PC-3 (cell line): Measurements from ENCODE around the gene PALS1. TPM values are rescaled to one million over a fixed set of nuclear protein-coding genes. Genes with fewer than 3 reads are reported as not detected.
A peak's percentile ranks its signal among the peaks of the same experiment; 100 is the strongest.

Experiments used
- ATAC-seq: fragments of 200-7000 bp; cut with Tn5 transposase; 2 replicates; pipeline ENCODE4 v1.9.1; 2020; ENCODE audit warnings: mild to moderate bottlenecking, moderate library complexity
- BruUV-seq: library from RNA; stranded (reverse); fragments of 400-500 nt; replicated peaks from 2 replicates; lab custom pipeline; 2021; lab: Mats Ljungman, UMichigan
- CTCF ChIA-PET: fragments of 300-600 bp; sonication (Branson Sonifier 250); formaldehyde crosslinking; loops from one replicate; lab custom pipeline; 2022; ENCODE audit warnings: antibody characterized with exemption; lab: Charles Lee
- POLR2A ChIA-PET: fragments of 300-600 bp; sonication (Branson Sonifier 250); formaldehyde crosslinking; loops from one replicate; lab custom pipeline; 2022; ENCODE audit warnings: antibody characterized with exemption; ENCODE audit not compliant: unreplicated experiment; lab: Charles Lee
- DNase-seq: peaks from one replicate; pipeline ENCODE4 v3.0.0-alpha.2; 2015
- H2AFZ ChIP-seq: fragments of 300-600 bp; sonication (generic); 2 replicates; pipeline ENCODE4 v1.6.0; 2016; ENCODE audit warnings: antibody characterized with exemption, low read length
- H3F3A ChIP-seq: fragments of 300-600 bp; sonication (generic); one replicate; pipeline ENCODE4 v1.6.0; 2017; ENCODE audit warnings: antibody characterized with exemption, low read length, control low read depth, mild to moderate bottlenecking; ENCODE audit not compliant: unreplicated experiment
- H3K27ac ChIP-seq: fragments of 300-600 bp; sonication (generic); 2 replicates; pipeline ENCODE4 v1.5.1; 2016; ENCODE audit warnings: mild to moderate bottlenecking, low read length
- H3K27me3 ChIP-seq: fragments of 300-600 bp; sonication (generic); 2 replicates; pipeline ENCODE4 v1.6.1; 2016; ENCODE audit warnings: low read length, mixed read lengths
- H3K36me3 ChIP-seq: fragments of 300-600 bp; sonication (generic); 2 replicates; pipeline ENCODE4 v1.6.1; 2016; ENCODE audit warnings: low read depth, mixed run types, low read length, mixed read lengths
- H3K4me1 ChIP-seq: fragments of 300-600 bp; sonication (generic); 2 replicates; pipeline ENCODE4 v1.5.1; 2016; ENCODE audit warnings: low read length; ENCODE audit not compliant: insufficient read depth
- H3K4me2 ChIP-seq: fragments of 300-600 bp; sonication (generic); 2 replicates; pipeline ENCODE4 v1.6.0; 2016; ENCODE audit warnings: low read length
- H3K4me3 ChIP-seq: fragments of 300-600 bp; sonication (generic); 2 replicates; pipeline ENCODE4 v1.5.1; 2016; ENCODE audit warnings: mild to moderate bottlenecking, low read length, mixed read lengths
- H3K79me2 ChIP-seq: fragments of 300-600 bp; sonication (generic); 2 replicates; pipeline ENCODE4 v1.6.1; 2017; ENCODE audit warnings: low read length, mixed read lengths
- H3K9ac ChIP-seq: fragments of 300-600 bp; sonication (generic); 2 replicates; pipeline ENCODE4 v1.6.0; 2016; ENCODE audit warnings: mild to moderate bottlenecking, low read length
- H3K9me2 ChIP-seq: fragments of 300-600 bp; sonication (generic); replicated peaks from 2 replicates; pipeline ENCODE4 v1.6.1; 2016; ENCODE audit warnings: mixed run types, low read length, mixed read lengths
- H3K9me3 ChIP-seq: fragments of 300-600 bp; sonication (generic); 2 replicates; pipeline ENCODE4 v1.6.1; 2016; ENCODE audit warnings: low read length, mixed read lengths
- H4K20me1 ChIP-seq: fragments of 300-600 bp; sonication (generic); 2 replicates; pipeline ENCODE4 v1.6.1; 2016; ENCODE audit warnings: low read length, mixed read lengths
- EZH2 ChIP-seq: fragments of 300-600 bp; sonication (generic); IDR thresholded peaks from one replicate; pipeline ENCODE4 v1.6.1; 2017; ENCODE audit warnings: antibody characterized with exemption, mild to moderate bottlenecking, low read length; ENCODE audit not compliant: unreplicated experiment
- EZH2phosphoT487 ChIP-seq: fragments of 300-600 bp; sonication (generic); IDR thresholded peaks from 2 replicates; pipeline ENCODE4 v1.6.1; 2018; ENCODE audit warnings: mild to moderate bottlenecking, antibody characterized with exemption, low read length, borderline replicate concordance
- intact Hi-C: fragments of 100-400 bp; cut with micrococcal nuclease; formaldehyde crosslinking; loops from 2 replicates; pipeline ENCODE4 v1.9.0; 2023
- total RNA-seq: library from RNA; depleted of rRNA; stranded (reverse); fragments of >200 nt; gene quantifications from 2 replicates; pipeline ENCODE4 v1.2.3, GENCODE V29; 2014; rRNA removed
- TF ChIP-seq, protein P1 (sequence below): fragments of 300-600 bp; sonication (generic); conservative IDR thresholded peaks from 2 replicates; pipeline ENCODE4 v1.5.1; 2017; ENCODE audit warnings: antibody characterized with exemption, low read depth, mild to moderate bottlenecking, low read length

Gene PALS1
- total RNA-seq, 1 experiment from 2014 or later: 31.5 TPM

DNA sequence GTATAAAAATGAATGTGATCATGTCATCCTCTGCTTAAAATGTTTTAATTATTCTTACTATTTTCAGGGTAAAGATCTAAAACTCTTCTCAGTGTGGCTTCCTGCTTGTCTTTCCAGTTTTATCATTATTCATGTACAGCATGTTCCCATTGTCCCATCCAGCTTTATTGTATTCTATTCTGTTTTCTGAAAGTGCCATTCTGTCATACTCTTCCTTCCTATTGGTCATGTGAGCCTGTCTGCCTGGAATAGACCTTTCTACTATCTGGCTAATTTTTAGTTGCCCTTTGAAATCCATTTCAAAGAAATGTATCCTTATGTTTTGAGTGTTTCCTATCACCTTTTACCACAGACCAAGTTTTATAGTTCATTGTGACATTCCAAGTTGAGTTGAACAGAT is 34.9 kb downstream of the PALS1 start:
- H3K4me1 ChIP-seq: no peaks in the 10 kb centered on the region
- intact Hi-C loops: no loop called here
- H3K36me3 ChIP-seq: peaks cover 13% of the 10 kb centered on the region
- H3K9ac ChIP-seq: no peak overlapping the region
- no peak overlapping the region for H3K4me3 ChIP-seq
- H3K4me2 ChIP-seq: no peak overlapping the region
- ChIA-PET CTCF (no interaction called here), POLR2A (no interaction called here)
- DNase-seq (no peak), ATAC-seq (no peak)
- no peak overlapping the region for H3K27ac ChIP-seq
- H3F3A ChIP-seq: no peaks in the 10 kb centered on the region
- BruUV-seq: no TSS peak
- peaks cover 8% of the 10 kb centered on the region; the same call in 1 of the 2 replicates for H4K20me1 ChIP-seq
- peaks cover 54% of the 10 kb centered on the region for H3K79me2 ChIP-seq
- no peak overlapping the region for H2AFZ ChIP-seq
- no peaks in the 10 kb centered on the region for H3K9me3 ChIP-seq
- no peaks in the 10 kb centered on the region for H3K9me2 ChIP-seq
- H3K27me3 ChIP-seq: no peaks in the 10 kb centered on the region
- no peak for TF ChIP-seq EZH2
- no peak for TF ChIP-seq EZH2phosphoT487
- TF ChIP-seq, protein P1, sequence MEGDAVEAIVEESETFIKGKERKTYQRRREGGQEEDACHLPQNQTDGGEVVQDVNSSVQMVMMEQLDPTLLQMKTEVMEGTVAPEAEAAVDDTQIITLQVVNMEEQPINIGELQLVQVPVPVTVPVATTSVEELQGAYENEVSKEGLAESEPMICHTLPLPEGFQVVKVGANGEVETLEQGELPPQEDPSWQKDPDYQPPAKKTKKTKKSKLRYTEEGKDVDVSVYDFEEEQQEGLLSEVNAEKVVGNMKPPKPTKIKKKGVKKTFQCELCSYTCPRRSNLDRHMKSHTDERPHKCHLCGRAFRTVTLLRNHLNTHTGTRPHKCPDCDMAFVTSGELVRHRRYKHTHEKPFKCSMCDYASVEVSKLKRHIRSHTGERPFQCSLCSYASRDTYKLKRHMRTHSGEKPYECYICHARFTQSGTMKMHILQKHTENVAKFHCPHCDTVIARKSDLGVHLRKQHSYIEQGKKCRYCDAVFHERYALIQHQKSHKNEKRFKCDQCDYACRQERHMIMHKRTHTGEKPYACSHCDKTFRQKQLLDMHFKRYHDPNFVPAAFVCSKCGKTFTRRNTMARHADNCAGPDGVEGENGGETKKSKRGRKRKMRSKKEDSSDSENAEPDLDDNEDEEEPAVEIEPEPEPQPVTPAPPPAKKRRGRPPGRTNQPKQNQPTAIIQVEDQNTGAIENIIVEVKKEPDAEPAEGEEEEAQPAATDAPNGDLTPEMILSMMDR: no peak

DNA sequence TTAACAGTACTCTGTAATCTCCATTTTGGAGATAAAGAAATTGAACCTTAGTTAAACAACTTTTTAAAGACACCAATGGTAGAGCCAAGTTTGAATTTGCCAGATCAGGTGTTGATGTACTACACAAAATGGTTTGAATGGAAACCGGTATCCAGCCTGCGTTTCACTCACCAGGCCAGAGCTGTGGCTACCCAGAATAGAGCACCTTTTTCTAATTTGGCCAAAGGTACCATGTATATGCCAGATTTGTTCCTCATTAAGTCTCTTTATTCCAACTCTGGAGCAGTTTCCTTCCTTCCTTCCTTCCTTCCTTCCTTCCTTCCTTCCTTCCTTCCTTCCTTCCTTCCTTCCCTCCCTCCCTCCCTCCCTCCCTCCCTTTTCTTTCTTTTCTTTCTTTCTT is 39.3 kb downstream of the PALS1 start:
- intact Hi-C loops: loop anchor here (10.0 kb wide), 1 partner anchor 666 kb away; no protein-coding TSS in a partner anchor
- H3K9me2 ChIP-seq: no peaks in the 10 kb centered on the region
- no peak overlapping the region for H2AFZ ChIP-seq
- peaks cover 43% of the 10 kb centered on the region for H3K79me2 ChIP-seq
- BruUV-seq: no TSS peak
- no peaks in the 10 kb centered on the region for H3K27me3 ChIP-seq
- H3K36me3 ChIP-seq: no peaks in the 10 kb centered on the region; the same call in 1 of the 2 replicates
- ChIA-PET POLR2A (no interaction called here), CTCF (no interaction called here)
- ATAC-seq (no peak), DNase-seq (no peak)
- H3K27ac ChIP-seq: no peak overlapping the region
- no peak overlapping the region for H3K4me2 ChIP-seq
- H3K9me3 ChIP-seq: no peaks in the 10 kb centered on the region
- no peak overlapping the region for H3K4me3 ChIP-seq
- H3F3A ChIP-seq: no peaks in the 10 kb centered on the region
- H4K20me1 ChIP-seq: peaks cover 4% of the 10 kb centered on the region; the same call in 1 of the 2 replicates
- H3K4me1 ChIP-seq: no peaks in the 10 kb centered on the region
- no peak for TF ChIP-seq EZH2phosphoT487
- no peak overlapping the region for H3K9ac ChIP-seq

DNA sequence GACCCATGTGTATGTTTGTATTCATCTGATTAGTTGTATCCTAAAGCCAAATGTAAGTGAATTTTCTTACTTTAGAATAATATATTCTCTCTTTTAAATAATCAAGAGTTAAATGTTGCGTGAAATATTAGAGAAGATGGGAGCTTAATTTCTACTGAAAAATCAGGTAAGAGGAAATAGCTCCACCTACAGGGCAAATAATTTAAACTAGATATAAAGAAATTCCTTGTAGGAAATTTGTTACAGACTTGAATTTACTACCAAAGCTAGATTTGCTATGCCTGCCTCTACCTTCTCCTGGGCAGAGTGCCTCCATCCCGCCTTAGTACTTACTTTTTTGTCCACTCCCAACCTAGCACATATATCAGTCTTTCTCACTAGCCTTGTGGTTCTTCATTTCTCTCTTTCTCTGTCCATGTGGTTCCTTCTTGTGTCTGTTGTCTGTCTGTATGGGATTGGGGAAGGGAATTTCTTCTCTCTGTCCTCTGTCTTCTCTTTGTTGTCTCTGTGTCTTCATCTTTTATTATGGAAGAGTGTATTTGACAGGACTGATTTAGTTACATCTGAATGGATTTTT is 44.7 kb downstream of the PALS1 start:
- ChIA-PET CTCF (interaction anchor here (0.6 to 1.9 kb wide), 15 partner anchors 25 to 662 kb away, joined by 3 to 21 read pairs (median 4); partner anchors contain the start of genes ATP6V1D, EIF2S1 and PALS1), POLR2A (no interaction called here)
- Histone ChIP-seq H3K79me2 (peaks cover 11% of the 10 kb centered on the region; the same call in 1 of the 2 replicates), H2AFZ (no peak overlapping the region), H3K4me3 (no peak overlapping the region), H4K20me1 (peaks cover 4% of the 10 kb centered on the region; the same call in 1 of the 2 replicates), H3F3A (no peaks in the 10 kb centered on the region), H3K36me3 (no peaks in the 10 kb centered on the region; the same call in 1 of the 2 replicates), H3K27me3 (no peaks in the 10 kb centered on the region), H3K9ac (no peak overlapping the region), H3K9me2 (no peaks in the 10 kb centered on the region), H3K27ac (no peak overlapping the region), H3K4me1 (no peaks in the 10 kb centered on the region), H3K9me3 (no peaks in the 10 kb centered on the region), H3K4me2 (no peak overlapping the region)
- no TSS peak for BruUV-seq
- DNase-seq (peak; percentile 86), ATAC-seq (peak; percentile 52)
- intact Hi-C loops: loop anchor here (1.0 to 10.0 kb wide), 4 partner anchors 32 to 671 kb away; partner anchors contain the start of gene PALS1
- TF ChIP-seq, protein P1: peak; percentile 81
- TF ChIP-seq EZH2: no peak

Other genes with a start within 250 kb of the PALS1 start
- not detected in 2 replicates for gene GARIN2, start 52.0 kb upstream of the PALS1 start, total RNA-seq
- 69.6 and 85.9 TPM in 2 replicates for gene ATP6V1D, start 118.4 kb downstream of the PALS1 start, total RNA-seq
- 345 and 415 TPM in 2 replicates for gene EIF2S1, start 118.9 kb downstream of the PALS1 start, total RNA-seq
- gene PLEK2, start 170.7 kb downstream of the PALS1 start, total RNA-seq: 48.0 and 57.2 TPM in 2 replicates
- not detected in 2 replicates for gene TMEM229B, start 247.3 kb downstream of the PALS1 start, total RNA-seq